H1 (cell line): ENCODE measurements around the gene MARCHF9. TPM values are rescaled to one million over a fixed set of nuclear protein-coding genes. Genes with fewer than 3 reads are reported as not detected.

Experiments
- CTCF ChIA-PET: fragments of 300-600 bp; sonication (Branson Sonifier 250); formaldehyde crosslinking; loops from one replicate; lab custom pipeline; 2021; ENCODE audit not compliant: partially characterized antibody; lab: Charles Lee
- POLR2A ChIA-PET: fragments of 300-600 bp; sonication (Branson Sonifier 250); formaldehyde crosslinking; loops from one replicate; lab custom pipeline; 2021; ENCODE audit warnings: inconsistent platforms; ENCODE audit not compliant: partially characterized antibody; lab: Charles Lee
- DNase-seq, 2 experiments: peaks; one replicate each; pipeline versions ENCODE4 v3.0.0 to v3.0.0-alpha.2; 2010 to 2022; ENCODE audit warnings: low spot score in 2 of 2, low read depth in 1 of 2, mixed read lengths in 1 of 2
- FAIRE-seq: peaks from 2 replicates; lab custom pipeline; 2011; peaks lifted over from hg19 to GRCh38; lab: Jason Lieb, UNC
- H2AFZ ChIP-seq: 2 replicates; pipeline ENCODE4 v1.8.1; 2012; ENCODE audit warnings: low read length, inconsistent platforms
- H2AK5ac ChIP-seq: 2 replicates; pipeline ENCODE4 v1.6.1; 2013; ENCODE audit warnings: low read depth, low read length
- H2BK120ac ChIP-seq: replicated peaks from 2 replicates; pipeline ENCODE3; 2013; ENCODE audit warnings: low read depth, low read length, inconsistent platforms
- H2BK12ac ChIP-seq: 2 replicates; pipeline ENCODE4 v1.6.1; 2013; ENCODE audit warnings: low read depth, low read length
- H2BK15ac ChIP-seq: 2 replicates; pipeline ENCODE4 v1.6.1; 2013; ENCODE audit warnings: low read length
- H2BK20ac ChIP-seq: 2 replicates; pipeline ENCODE4 v1.6.1; 2013; ENCODE audit warnings: low read length
- H2BK5ac ChIP-seq: 2 replicates; pipeline ENCODE4 v1.6.1; 2013; ENCODE audit warnings: low read depth, low read length
- H3K14ac ChIP-seq: 2 replicates; pipeline ENCODE4 v1.6.1; 2013; ENCODE audit warnings: inconsistent platforms; ENCODE audit not compliant: insufficient read length
- H3K18ac ChIP-seq: 2 replicates; pipeline ENCODE4 v1.6.1; 2013; ENCODE audit warnings: low read length; ENCODE audit errors: extremely low read depth
- H3K23ac ChIP-seq: 2 replicates; pipeline ENCODE4 v1.6.1; 2013; ENCODE audit warnings: inconsistent platforms; ENCODE audit not compliant: insufficient read length
- H3K23me2 ChIP-seq: 2 replicates; pipeline ENCODE4 v1.6.1; 2013; ENCODE audit warnings: low read depth, low read length
- H3K27ac ChIP-seq: 2 replicates; pipeline ENCODE4 v1.6.1; 2011; ENCODE audit warnings: low read depth, low read length, inconsistent platforms
- H3K27me3 ChIP-seq, 4 experiments: replicated peaks in 1 of 4; 1 replicate in 1 of 4; 2 replicates in 3 of 4; pipeline versions ENCODE4 v1.6.1 to v1.8.1; 2011 to 2013; ENCODE audit warnings: low read length in 3 of 4, mild to moderate bottlenecking in 3 of 4, inconsistent platforms in 2 of 4, mixed read lengths in 2 of 4, moderate library complexity in 1 of 4; ENCODE audit not compliant: control insufficient read depth in 3 of 4, insufficient read depth in 3 of 4; ENCODE audit errors: extremely low read depth in 1 of 4
- H3K36me3 ChIP-seq, 4 experiments: 2 replicates each; pipeline versions ENCODE4 v1.6.1 to v1.8.1; 2011 to 2013; ENCODE audit warnings: mild to moderate bottlenecking in 4 of 4, low read length in 3 of 4, moderate library complexity in 2 of 4, control low read depth in 1 of 4, inconsistent platforms in 1 of 4; ENCODE audit not compliant: insufficient read depth in 4 of 4, control insufficient read depth in 2 of 4
- H3K4ac ChIP-seq: replicated peaks from 2 replicates; pipeline ENCODE3; 2013; ENCODE audit warnings: low read length, low read depth, mixed read lengths, inconsistent platforms; ENCODE audit not compliant: insufficient read length
- H3K4me1 ChIP-seq, 4 experiments: replicated peaks in 1 of 4; 1 replicate in 1 of 4; 2 replicates in 3 of 4; pipeline versions ENCODE4 v1.6.1 to v1.8.1; 2011 to 2013; ENCODE audit warnings: low read length in 3 of 4, inconsistent platforms in 2 of 4, mixed read lengths in 1 of 4; ENCODE audit not compliant: insufficient read depth in 4 of 4, control insufficient read depth in 3 of 4
- H3K4me2 ChIP-seq, 2 experiments: 2 replicates each; pipeline versions ENCODE4 v1.6.1 to v1.8.1; 2011 to 2013; ENCODE audit warnings: low read depth in 2 of 2, low read length in 2 of 2, control low read depth in 1 of 2, inconsistent platforms in 1 of 2, mild to moderate bottlenecking in 1 of 2; ENCODE audit not compliant: insufficient read depth in 1 of 2
- H3K4me3 ChIP-seq, 4 experiments: fragments of 200-600, 300-600 bp in 1 of 4; sonication (generic), shearing (Covaris generic), sonication (Bioruptor Twin) in 1 of 4; 2 replicates each; pipeline versions ENCODE4 v1.5.1 to v1.8.1; 2011 to 2016; ENCODE audit warnings: low read length in 4 of 4, low read depth in 3 of 4, control low read depth in 2 of 4, inconsistent platforms in 2 of 4, mild to moderate bottlenecking in 2 of 4, mixed read lengths in 1 of 4, moderate library complexity in 1 of 4; ENCODE audit not compliant: insufficient read depth in 2 of 4; ENCODE audit errors: extremely low read depth in 1 of 4
- H3K56ac ChIP-seq: replicated peaks from 2 replicates; pipeline ENCODE3; 2013; ENCODE audit warnings: low read depth, mild to moderate bottlenecking, mixed read lengths, low read length, inconsistent platforms; ENCODE audit not compliant: insufficient read length
- H3K79me1 ChIP-seq: 2 replicates; pipeline ENCODE4 v1.6.1; 2013; ENCODE audit warnings: low read depth, low read length, control low read depth
- H3K79me2 ChIP-seq, 2 experiments: 2 replicates each; pipeline versions ENCODE4 v1.6.1 to v1.8.1; 2012 to 2013; ENCODE audit warnings: low read length in 2 of 2, mild to moderate bottlenecking in 2 of 2, inconsistent platforms in 1 of 2; ENCODE audit not compliant: insufficient read depth in 2 of 2, control insufficient read depth in 1 of 2
- H3K9ac ChIP-seq, 4 experiments: replicated peaks in 1 of 4; 1 replicate in 1 of 4; 2 replicates in 3 of 4; pipeline versions ENCODE4 v1.6.1 to v1.8.1; 2011 to 2013; ENCODE audit warnings: low read depth in 3 of 4, low read length in 3 of 4, control low read depth in 2 of 4, mild to moderate bottlenecking in 2 of 4, moderate library complexity in 2 of 4, inconsistent platforms in 1 of 4; ENCODE audit errors: extremely low read depth in 1 of 4
- H3K9me3 ChIP-seq, 2 experiments: 2 replicates each; pipeline versions ENCODE4 v1.6.1 to v1.8.1; 2012 to 2013; ENCODE audit warnings: mild to moderate bottlenecking in 2 of 2, moderate library complexity in 2 of 2, control low read depth in 1 of 2, inconsistent platforms in 1 of 2, low read depth in 1 of 2, low read length in 1 of 2, mixed read lengths in 1 of 2; ENCODE audit not compliant: insufficient read depth in 2 of 2
- H4K20me1 ChIP-seq, 2 experiments: replicated peaks in 1 of 2; 2 replicates each; pipeline versions ENCODE3 to v1.8.1; 2011 to 2013; ENCODE audit warnings: inconsistent platforms in 2 of 2, low read length in 2 of 2, mild to moderate bottlenecking in 1 of 2; ENCODE audit not compliant: insufficient read depth in 2 of 2, control insufficient read depth in 1 of 2
- H4K5ac ChIP-seq: 2 replicates; pipeline ENCODE4 v1.6.1; 2013; ENCODE audit warnings: low read length, low read depth, mixed read lengths, inconsistent platforms; ENCODE audit not compliant: insufficient read length
- H4K8ac ChIP-seq: 2 replicates; pipeline ENCODE4 v1.8.0; 2013; ENCODE audit warnings: mild to moderate bottlenecking, moderate library complexity, low read length, inconsistent platforms; ENCODE audit not compliant: insufficient read depth; ENCODE audit errors: extremely low read depth
- H4K91ac ChIP-seq: replicated peaks from 2 replicates; pipeline ENCODE3; 2013; ENCODE audit warnings: low read length, mixed read lengths, inconsistent platforms; ENCODE audit not compliant: insufficient read length
- WGBS, 2 experiments: shearing (Covaris generic) in 1 of 2; methylation state at CpG; one replicate each; pipeline versions ENCODE4 v1.1.6 to v1.1.7; 2013 to 2015; ENCODE audit warnings: low lambda C conversion rate in 2 of 2, mixed read lengths in 2 of 2, inconsistent platforms in 1 of 2, low coverage in 1 of 2, missing lambda C conversion rate in 1 of 2; ENCODE audit not compliant: insufficient replicate concordance in 2 of 2, insufficient coverage in 1 of 2, insufficient read length in 1 of 2; ENCODE audit errors: extremely low coverage in 1 of 2, missing lambda C conversion rate in 1 of 2; 5-methylcytosine and 5-hydroxymethylcytosine counted together
- polyA plus RNA-seq, 7 experiments: library from polyadenylated mRNA; depleted of rRNA in 3 of 7; stranded (reverse) in 5 of 7; unstranded in 2 of 7; fragments of >200 nt in 5 of 7; fragments of 200-250 nt in 2 of 7; gene quantifications; 1 replicate in 5 of 7; 2 replicates in 1 of 7; 4 replicates in 1 of 7; pipeline versions ENCODE4 v1.2.1 to v1.2.3, GENCODE V29; 2011 to 2013; ENCODE audit warnings: missing spikeins in 2 of 7, mixed read lengths in 2 of 7
- total RNA-seq: library from RNA; stranded (reverse); fragmentation: NEBNext Ultra II Directional; extraction: Animal tissue kit (Norgen Biotek cat#: 25700); gene quantifications from 2 replicates; pipeline ENCODE4 v1.2.1, GENCODE V29; 2021

MARCHF9 gene
- total and polyA plus RNA-seq, 2 of the 8 experiments (the other 6 are each of a cell fraction or from before 2014, with no cell fraction given) = 6.4 to 7.8 TPM

- 78% methylated on average over 2 of the region's 2 CpGs; no CpG with 5 or more reads in 1 of the 2 experiments for WGBS, 2 experiments
- Histone ChIP-seq H4K91ac (no peak overlapping the region), H2BK20ac (no peak overlapping the region), H2BK5ac (no peak overlapping the region), H3K79me1 (no peaks in the 10 kb centered on the region), H4K20me1 (peaks cover 0 to 2% of the 10 kb centered on the region in 2 experiments), H3K4ac (no peak overlapping the region), H3K9me3 (no peaks in the 10 kb centered on the region), H3K79me2 (peaks cover 0 to 16% of the 10 kb centered on the region in 2 experiments; a peak in 2 of 4 replicates), H3K9ac (no peak overlapping the region), H2BK15ac (no peak overlapping the region), H2AFZ (no peak overlapping the region), H4K8ac (no peak overlapping the region), H3K4me3 (no peak overlapping the region), H2BK12ac (no peak overlapping the region), H2BK120ac (no peak overlapping the region), H3K4me2 (no peak overlapping the region), H3K23ac (no peak overlapping the region), H3K56ac (no peak overlapping the region), H3K27ac (no peak overlapping the region), H2AK5ac (no peak overlapping the region), H3K4me1 (no peaks in the 10 kb centered on the region), H3K14ac (no peak overlapping the region), H3K27me3 (no peaks in the 10 kb centered on the region), H3K36me3 (peaks cover 2 to 19% (median 10%) of the 10 kb centered on the region in 4 experiments; a peak in 6 of 8 replicates), H3K18ac (no peak overlapping the region), H4K5ac (no peak overlapping the region), H3K23me2 (peaks cover 2% of the 10 kb centered on the region; the same call in 1 of the 2 replicates)
- POLR2A ChIA-PET = interaction anchor here (2.5 to 2.6 kb wide), 2 partner anchors 14 to 33 kb away, joined by 7 to 19 read pairs; partner anchors contain the start of gene CYP27B1
- no peak for FAIRE-seq
- CTCF ChIA-PET = interaction anchor here (0.7 to 4.7 kb wide), 11 partner anchors 11 to 124 kb away, joined by 3 to 28 read pairs (median 5); partner anchors contain the start of gene CYP27B1
- no peak for DNase-seq
Observed at GRCh38 chr12:57781801-57782200, 26.9 kb downstream of the MARCHF9 start.
